GM04503 (cell line): ENCODE results near the gene RIPOR1.
"Not testable (repeated sequence)": the region's sequence is repeated elsewhere in the genome, so short reads cannot be mapped to it uniquely, and the experiment has no call there.

Experiments
- DNase-seq: peaks from one replicate; pipeline ENCODE4 v3.0.0-alpha.2; 2012; ENCODE audit warnings: low read depth

The RIPOR1 gene

GRCh38 chr16:67517661-67518423 is 10.8 kb upstream of the RIPOR1 start:
- DNase-seq, result no peak

GRCh38 chr16:67518676-67519075 is 10.0 kb upstream of the RIPOR1 start:
- no peak for DNase-seq

- no peak for DNase-seq
Observed at GRCh38 chr16:67519242-67519641, 9.4 kb upstream of the RIPOR1 start.

- DNase-seq, result peak; percentile 76
Observed at GRCh38 chr16:67521095-67521804, 7.4 kb upstream of the RIPOR1 start.

GRCh38 chr16:67525176-67525860 is 3.3 kb upstream of the RIPOR1 start:
- no peak for DNase-seq

- no peak for DNase-seq
Observed at GRCh38 chr16:67526149-67526791, 2.4 kb upstream of the RIPOR1 start.

- DNase-seq, result no peak
Observed at GRCh38 chr16:67528870-67529581, 397 bp downstream of the RIPOR1 start.

- no peak for DNase-seq
Observed at GRCh38 chr16:67529582-67530012, 968 bp downstream of the RIPOR1 start.

GRCh38 chr16:67530013-67530939 is 1.6 kb downstream of the RIPOR1 start:
- no peak for DNase-seq

GRCh38 chr16:67531247-67531646 is 2.6 kb downstream of the RIPOR1 start:
- no peak for DNase-seq

GRCh38 chr16:67533024-67533560 is 4.5 kb downstream of the RIPOR1 start:
- DNase-seq, result no peak

GRCh38 chr16:67533987-67534386 is 5.4 kb downstream of the RIPOR1 start:
- DNase-seq, result not testable (repeated sequence)

- no peak for DNase-seq
Observed at GRCh38 chr16:67534431-67534830, 5.8 kb downstream of the RIPOR1 start.

GRCh38 chr16:67535201-67535600 is 6.6 kb downstream of the RIPOR1 start:
- DNase-seq, result no peak

- no peak for DNase-seq
Observed at GRCh38 chr16:67537270-67537635, 8.6 kb downstream of the RIPOR1 start.

GRCh38 chr16:67537636-67538591 is 9.3 kb downstream of the RIPOR1 start:
- DNase-seq, result no peak

- no peak for DNase-seq
Observed at GRCh38 chr16:67538666-67539101, 10.1 kb downstream of the RIPOR1 start.

GRCh38 chr16:67539271-67539670 is 10.6 kb downstream of the RIPOR1 start:
- DNase-seq, result no peak
